Esophagus squamous epithelium (tissue), 5 donors: Measurements from ENCODE around the gene MRPS33. TPM values are rescaled to one million over a fixed set of nuclear protein-coding genes. Genes with fewer than 3 reads are reported as not detected.

Experiments used
- DNase-seq: peaks from one replicate; lab custom pipeline; 2025; lab: John Stamatoyannopoulos, UW
- H3K27ac ChIP-seq, 4 donors: fragments of 200-600 bp; sonication (generic); one replicate each; pipeline ENCODE4 v1.5.1; 2016 to 2019; ENCODE audit warnings: mild to moderate bottlenecking in 1 of 4
- H3K27me3 ChIP-seq, 4 donors: fragments of 200-600 bp; sonication (generic); 1 replicate in 3 of 4; 2 replicates in 1 of 4; pipeline versions ENCODE4 v1.5.1 to v1.6.0; 2017 to 2021; ENCODE audit warnings: antibody characterized with exemption in 1 of 4
- H3K36me3 ChIP-seq, 3 donors: fragments of 200-600 bp; sonication (generic); one replicate each; pipeline ENCODE4 v1.5.1; 2016 to 2019
- H3K4me1 ChIP-seq, 3 donors: fragments of 200-600 bp; sonication (generic); one replicate each; pipeline ENCODE4 v1.5.1; 2017 to 2019
- H3K4me3 ChIP-seq, 4 donors: fragments of 200-600 bp; sonication (generic); 1 replicate in 3 of 4; 2 replicates in 1 of 4; pipeline ENCODE4 v1.5.1; 2016 to 2019; ENCODE audit warnings: mild to moderate bottlenecking in 2 of 4, moderate library complexity in 1 of 4
- H3K9me3 ChIP-seq, 3 donors: fragments of 200-600 bp; sonication (generic); one replicate each; pipeline ENCODE4 v1.5.1; 2016 to 2019
- POLR2A ChIP-seq, 4 donors: fragments of 450-650 bp; IDR thresholded peaks; one replicate each; pipeline ENCODE4 v1.6.1; 2017; ENCODE audit warnings: antibody characterized with exemption in 4 of 4, mild to moderate bottlenecking in 4 of 4, moderate library complexity in 3 of 4
- WGBS, 2 donors: methylation state at CpG; one replicate each; pipeline ENCODE4 v1.1.5; 2018; 5-methylcytosine and 5-hydroxymethylcytosine counted together
- intact Hi-C: fragments of 100-400 bp; cut with DNase I; formaldehyde crosslinking; loops from one replicate; pipeline ENCODE4 v1.15.0; 2022
- total RNA-seq, 4 donors: library from RNA; depleted of rRNA; stranded (reverse); fragments of >200 nt; gene quantifications; one replicate each; pipeline ENCODE4 v1.1.0, GENCODE V29; 2016
- TF ChIP-seq, protein P1 (sequence below), 6 experiments: fragments of 450-650 bp in 4 of 6; fragments of 200-600 bp in 2 of 6; sonication (generic) in 2 of 6; IDR thresholded peaks; one replicate each; pipeline ENCODE4 v1.5.1; 2016 to 2019; ENCODE audit warnings: antibody characterized with exemption in 6 of 6, mild to moderate bottlenecking in 4 of 6, moderate library complexity in 4 of 6
- donor health status: DM: yes; HTN: yes; CAD: no.

The MRPS33 gene
- total RNA-seq, 4 donors from 2014 or later = 12.7 to 25.2 (median 16.1) TPM

- no peaks in the 10 kb centered on the region for H3K9me3 ChIP-seq
- DNase-seq = no peak
- H3K36me3 ChIP-seq = no peaks in the 10 kb centered on the region
- peaks cover 0 to 6% (median 0%) of the 10 kb centered on the region in 4 donors for H3K27me3 ChIP-seq
- H3K4me1 ChIP-seq = no peaks in the 10 kb centered on the region
- intact Hi-C loops = no loop called here
- H3K27ac ChIP-seq = no peak overlapping the region
- WGBS, 2 donors = 73 to 80% methylated on average over 7 of the region's 7 CpGs
- no peak overlapping the region for H3K4me3 ChIP-seq
- TF ChIP-seq, protein P1, sequence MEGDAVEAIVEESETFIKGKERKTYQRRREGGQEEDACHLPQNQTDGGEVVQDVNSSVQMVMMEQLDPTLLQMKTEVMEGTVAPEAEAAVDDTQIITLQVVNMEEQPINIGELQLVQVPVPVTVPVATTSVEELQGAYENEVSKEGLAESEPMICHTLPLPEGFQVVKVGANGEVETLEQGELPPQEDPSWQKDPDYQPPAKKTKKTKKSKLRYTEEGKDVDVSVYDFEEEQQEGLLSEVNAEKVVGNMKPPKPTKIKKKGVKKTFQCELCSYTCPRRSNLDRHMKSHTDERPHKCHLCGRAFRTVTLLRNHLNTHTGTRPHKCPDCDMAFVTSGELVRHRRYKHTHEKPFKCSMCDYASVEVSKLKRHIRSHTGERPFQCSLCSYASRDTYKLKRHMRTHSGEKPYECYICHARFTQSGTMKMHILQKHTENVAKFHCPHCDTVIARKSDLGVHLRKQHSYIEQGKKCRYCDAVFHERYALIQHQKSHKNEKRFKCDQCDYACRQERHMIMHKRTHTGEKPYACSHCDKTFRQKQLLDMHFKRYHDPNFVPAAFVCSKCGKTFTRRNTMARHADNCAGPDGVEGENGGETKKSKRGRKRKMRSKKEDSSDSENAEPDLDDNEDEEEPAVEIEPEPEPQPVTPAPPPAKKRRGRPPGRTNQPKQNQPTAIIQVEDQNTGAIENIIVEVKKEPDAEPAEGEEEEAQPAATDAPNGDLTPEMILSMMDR (IDR thresholded peaks at IDR 0.05) = no peak
- no peak for TF ChIP-seq POLR2A (IDR thresholded peaks at IDR 0.05)
Measured at GRCh38 chr7:141045842-141046620, 31.3 kb upstream of the MRPS33 start.

GRCh38 chr7:141045126-141045841 lies 30.5 kb upstream of the MRPS33 start:
- WGBS, 2 donors = 40 to 41% methylated on average over 7 of the region's 7 CpGs

DNA sequence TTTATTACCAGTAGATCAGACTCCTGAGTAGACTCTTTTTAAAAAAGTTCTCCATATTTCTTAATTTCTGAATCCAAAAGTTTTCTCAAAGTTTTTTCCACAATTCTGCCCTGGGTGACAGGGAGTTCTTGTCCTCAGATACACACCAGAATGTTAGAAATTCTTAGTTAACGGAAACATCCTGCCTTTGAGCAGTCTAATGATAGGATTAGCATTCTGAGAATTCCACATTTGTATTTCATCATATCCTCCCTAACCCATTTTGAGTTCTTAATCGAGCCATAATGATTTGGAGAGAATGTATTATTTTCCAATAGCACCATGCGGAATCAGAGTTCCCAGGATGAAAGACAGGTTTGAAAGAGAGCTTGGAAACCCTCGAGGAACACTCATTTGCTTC lies 28.9 kb upstream of the MRPS33 start:
- Histone ChIP-seq H3K4me3 (no peak overlapping the region), H3K27me3 (peaks cover 0 to under 1% (median 0%) of the 10 kb centered on the region in 4 donors), H3K4me1 (no peaks in the 10 kb centered on the region), H3K36me3 (no peaks in the 10 kb centered on the region), H3K9me3 (no peaks in the 10 kb centered on the region), H3K27ac (no peak overlapping the region)
- no peak for DNase-seq
- intact Hi-C loops = no loop called here
- WGBS, 2 donors = 72 to 74% methylated on average over 4 of the region's 4 CpGs
- TF ChIP-seq, protein P1 (IDR thresholded peaks at IDR 0.05) = no peak
- no peak for TF ChIP-seq POLR2A (IDR thresholded peaks at IDR 0.05)

More at GRCh38 chr7:141045126-141045841, 30.5 kb upstream of the MRPS33 start:
- Histone ChIP-seq H3K36me3 (no peaks in the 10 kb centered on the region), H3K27ac (no peak overlapping the region), H3K4me3 (no peak overlapping the region), H3K4me1 (no peaks in the 10 kb centered on the region), H3K27me3 (peaks cover 0 to 6% (median 0%) of the 10 kb centered on the region in 4 donors), H3K9me3 (no peaks in the 10 kb centered on the region)
- intact Hi-C loops = no loop called here
- TF ChIP-seq, protein P1 (IDR thresholded peaks at IDR 0.05) = no peak
- TF ChIP-seq POLR2A (IDR thresholded peaks at IDR 0.05) = no peak
- no peak for DNase-seq

- H3K9me3 ChIP-seq = no peaks in the 10 kb centered on the region
- H3K27me3 ChIP-seq = no peaks in the 10 kb centered on the region
- no peak overlapping the region for H3K4me3 ChIP-seq
- DNase-seq = no peak
- intact Hi-C loops = no loop called here
- no peak for TF ChIP-seq POLR2A (IDR thresholded peaks at IDR 0.05)
- TF ChIP-seq, protein P1 (IDR thresholded peaks at IDR 0.05) = no peak
- no peak overlapping the region for H3K27ac ChIP-seq
- 88 to 92% methylated on average over 13 to 14 of the region's 14 CpGs for WGBS, 2 donors
- H3K4me1 ChIP-seq = no peaks in the 10 kb centered on the region
- H3K36me3 ChIP-seq = no peaks in the 10 kb centered on the region
Measured at GRCh38 chr7:141042222-141043193, 27.8 kb upstream of the MRPS33 start.
